Loucy (cell line): ENCODE data around the gene GRM2.

Source experiments
- H2AFZ ChIP-seq: fragments of 200-600 bp; sonication (generic); 2 replicates; pipeline ENCODE4 v1.6.0; 2016; ENCODE audit warnings: antibody characterized with exemption, mild to moderate bottlenecking, low read length, moderate library complexity
- H3F3A ChIP-seq: fragments of 200-600 bp; 2 replicates; pipeline ENCODE4 v1.6.0; 2016; ENCODE audit warnings: antibody characterized with exemption, low read depth, mild to moderate bottlenecking
- H3K27me3 ChIP-seq: fragments of 200-600 bp; sonication (generic); 2 replicates; pipeline ENCODE4 v1.6.1; 2014; ENCODE audit warnings: low read length, mild to moderate bottlenecking; ENCODE audit not compliant: insufficient read depth, poor library complexity, severe bottlenecking
- H3K36me3 ChIP-seq: fragments of 200-600 bp; sonication (generic); 2 replicates; pipeline ENCODE4 v1.6.1; 2016; ENCODE audit warnings: low read length; ENCODE audit not compliant: insufficient read depth
- H3K4me1 ChIP-seq: fragments of 200-600 bp; sonication (generic); 2 replicates; pipeline ENCODE4 v1.5.1; 2014; ENCODE audit warnings: low read length, mild to moderate bottlenecking; ENCODE audit not compliant: insufficient read depth, poor library complexity, severe bottlenecking
- H3K4me2 ChIP-seq: fragments of 200-600 bp; sonication (generic); 2 replicates; pipeline ENCODE4 v1.6.0; 2014; ENCODE audit warnings: antibody characterized with exemption, low read length, low read depth, mild to moderate bottlenecking; ENCODE audit not compliant: poor library complexity, severe bottlenecking
- H3K4me3 ChIP-seq: fragments of 200-600 bp; sonication (generic); 2 replicates; pipeline ENCODE4 v1.5.1; 2014; ENCODE audit warnings: low read length, mild to moderate bottlenecking, mixed read lengths; ENCODE audit not compliant: poor library complexity, severe bottlenecking
- H3K79me2 ChIP-seq: fragments of 200-600 bp; sonication (generic); 2 replicates; pipeline ENCODE4 v1.6.1; 2014; ENCODE audit warnings: low read length; ENCODE audit not compliant: insufficient read depth
- H3K9ac ChIP-seq: fragments of 200-600 bp; sonication (generic); 2 replicates; pipeline ENCODE4 v1.6.0; 2014; ENCODE audit warnings: mild to moderate bottlenecking, low read depth, low read length, moderate library complexity; ENCODE audit not compliant: poor library complexity, severe bottlenecking
- H3K9me2 ChIP-seq: fragments of 200-600 bp; sonication (generic); replicated peaks from 2 replicates; pipeline ENCODE4 v1.6.1; 2016; ENCODE audit warnings: low read depth, low read length, mixed read lengths
- H3K9me3 ChIP-seq: fragments of 200-600 bp; sonication (generic); 2 replicates; pipeline ENCODE4 v1.6.1; 2014; ENCODE audit warnings: mild to moderate bottlenecking, antibody characterized with exemption, low read length, low read depth; ENCODE audit not compliant: insufficient read depth
- H4K20me1 ChIP-seq: fragments of 200-600 bp; sonication (generic); 2 replicates; pipeline ENCODE4 v1.6.0; 2014; ENCODE audit warnings: antibody characterized with exemption, low read length, mild to moderate bottlenecking; ENCODE audit not compliant: insufficient read depth, poor library complexity, severe bottlenecking
- CTCF ChIP-seq: fragments of 200-600 bp; sonication (generic); conservative IDR thresholded peaks from 2 replicates; pipeline ENCODE4 v1.5.1; 2014; ENCODE audit warnings: mild to moderate bottlenecking, antibody characterized with exemption, low read length
- EZH2phosphoT487 ChIP-seq: fragments of 200-600 bp; IDR thresholded peaks from 2 replicates; pipeline ENCODE4 v1.6.1; 2018; ENCODE audit warnings: antibody characterized with exemption, mild to moderate bottlenecking, moderate library complexity, borderline replicate concordance

GRM2 gene

GRCh38 chr3:51691949-51692348 lies 14.9 kb upstream of the GRM2 start:
- H3K9me2 ChIP-seq = no peaks in the 10 kb centered on the region
- peaks cover 34% of the 10 kb centered on the region for H3K79me2 ChIP-seq
- H3K36me3 ChIP-seq = peaks cover 43% of the 10 kb centered on the region; the same call in 1 of the 2 replicates
- H3K4me3 ChIP-seq = no peak overlapping the region
- TF ChIP-seq EZH2phosphoT487 (no peak), CTCF (no peak)
- H4K20me1 ChIP-seq = no peaks in the 10 kb centered on the region
- H3K27me3 ChIP-seq = no peaks in the 10 kb centered on the region
- H3K9ac ChIP-seq = no peak overlapping the region
- no peaks in the 10 kb centered on the region for H3K9me3 ChIP-seq
- no peaks in the 10 kb centered on the region for H3F3A ChIP-seq
- H2AFZ ChIP-seq = no peak overlapping the region
- H3K4me1 ChIP-seq = peaks cover 20% of the 10 kb centered on the region
- no peak overlapping the region for H3K4me2 ChIP-seq

GRCh38 chr3:51692980-51693395 lies 13.9 kb upstream of the GRM2 start:
- H3K36me3 ChIP-seq = peaks cover 45% of the 10 kb centered on the region; the same call in 1 of the 2 replicates
- TF ChIP-seq EZH2phosphoT487 (no peak), CTCF (no peak)
- H3K9me3 ChIP-seq = no peaks in the 10 kb centered on the region
- no peak overlapping the region for H3K4me2 ChIP-seq
- H3K4me1 ChIP-seq = peaks cover 10% of the 10 kb centered on the region
- no peaks in the 10 kb centered on the region for H3F3A ChIP-seq
- H3K4me3 ChIP-seq = no peak overlapping the region
- H3K9ac ChIP-seq = no peak overlapping the region
- peaks cover 24% of the 10 kb centered on the region for H3K79me2 ChIP-seq
- H2AFZ ChIP-seq = no peak overlapping the region
- no peaks in the 10 kb centered on the region for H3K9me2 ChIP-seq
- H3K27me3 ChIP-seq = no peaks in the 10 kb centered on the region
- H4K20me1 ChIP-seq = no peaks in the 10 kb centered on the region

GRCh38 chr3:51696954-51697353 lies 9.9 kb upstream of the GRM2 start:
- H3F3A ChIP-seq = no peaks in the 10 kb centered on the region
- peaks cover 68% of the 10 kb centered on the region; the same call in 1 of the 2 replicates for H3K36me3 ChIP-seq
- no peak overlapping the region for H3K4me3 ChIP-seq
- H3K4me1 ChIP-seq = no peaks in the 10 kb centered on the region
- no peak overlapping the region for H3K9ac ChIP-seq
- H3K9me3 ChIP-seq = no peaks in the 10 kb centered on the region
- H3K79me2 ChIP-seq = peaks cover 4% of the 10 kb centered on the region; the same call in 1 of the 2 replicates
- H2AFZ ChIP-seq = no peak overlapping the region
- H4K20me1 ChIP-seq = no peaks in the 10 kb centered on the region
- H3K27me3 ChIP-seq = no peaks in the 10 kb centered on the region
- TF ChIP-seq EZH2phosphoT487 (no peak), CTCF (no peak)
- no peak overlapping the region for H3K4me2 ChIP-seq
- H3K9me2 ChIP-seq = no peaks in the 10 kb centered on the region
